Measurements from ENCODE around the gene NOL4L.
"Not testable (repeated sequence)": the region's sequence is repeated elsewhere in the genome, so short reads cannot be mapped to it uniquely, and the experiment has no call there.

Gene NOL4L

GRCh38 chr20:32465901-32466675 lies 119.0 kb downstream of the NOL4L start:
- DNase-seq: not testable (repeated sequence)

GRCh38 chr20:32465092-32465900 lies 119.8 kb downstream of the NOL4L start:
- DNase-seq: no peak

GRCh38 chr20:32464401-32465091 lies 120.6 kb downstream of the NOL4L start:
- no peak for DNase-seq

GRCh38 chr20:32463642-32464400 lies 121.3 kb downstream of the NOL4L start:
- no peak for DNase-seq

GRCh38 chr20:32462900-32463641 lies 122.1 kb downstream of the NOL4L start:
- no peak for DNase-seq

- no peak for DNase-seq
Measured at GRCh38 chr20:32461836-32462600, 123.1 kb downstream of the NOL4L start.

- DNase-seq: no peak
Measured at GRCh38 chr20:32460683-32461320, 124.3 kb downstream of the NOL4L start.

GRCh38 chr20:32460231-32460630 lies 124.9 kb downstream of the NOL4L start:
- DNase-seq: no peak

GRCh38 chr20:32458837-32459220 lies 126.3 kb downstream of the NOL4L start:
- DNase-seq: no peak

GRCh38 chr20:32458061-32458836 lies 126.9 kb downstream of the NOL4L start:
- DNase-seq: no peak

- DNase-seq: no peak
Measured at GRCh38 chr20:32457479-32457986, 127.6 kb downstream of the NOL4L start.

GRCh38 chr20:32456869-32457478 lies 128.2 kb downstream of the NOL4L start:
- DNase-seq: peak; percentile 22

- no peak for DNase-seq
Measured at GRCh38 chr20:32455901-32456701, 129.0 kb downstream of the NOL4L start.

GRCh38 chr20:32455171-32455900 lies 129.8 kb downstream of the NOL4L start:
- no peak for DNase-seq

- DNase-seq: no peak
Measured at GRCh38 chr20:32454164-32455145, 130.7 kb downstream of the NOL4L start.

GRCh38 chr20:32453467-32454163 lies 131.5 kb downstream of the NOL4L start:
- DNase-seq: no peak
